Raji (cell line): Measurements from ENCODE around the gene PHF20.

Experiments
- POLR2A ChIP-seq: IDR thresholded peaks from 2 replicates; pipeline ENCODE4 v1.6.1; 2011; ENCODE audit warnings: low read depth, low read length, control low read depth; ENCODE audit not compliant: insufficient read depth

PHF20 gene

GRCh38 chr20:35992713-35993335 is 221.0 kb downstream of the PHF20 start:
- TF ChIP-seq POLR2A: no peak

- TF ChIP-seq POLR2A: no peak
Observed at GRCh38 chr20:35994994-35995453, 223.2 kb downstream of the PHF20 start.
